ENCODE results near the gene GRIP2.

GRIP2 gene

GRCh38 chr3:14463330-14464140, 76.6 kb downstream of the GRIP2 start:
- DNase-seq: no peak

GRCh38 chr3:14462738-14463137, 77.4 kb downstream of the GRIP2 start:
- no peak for DNase-seq

DNA sequence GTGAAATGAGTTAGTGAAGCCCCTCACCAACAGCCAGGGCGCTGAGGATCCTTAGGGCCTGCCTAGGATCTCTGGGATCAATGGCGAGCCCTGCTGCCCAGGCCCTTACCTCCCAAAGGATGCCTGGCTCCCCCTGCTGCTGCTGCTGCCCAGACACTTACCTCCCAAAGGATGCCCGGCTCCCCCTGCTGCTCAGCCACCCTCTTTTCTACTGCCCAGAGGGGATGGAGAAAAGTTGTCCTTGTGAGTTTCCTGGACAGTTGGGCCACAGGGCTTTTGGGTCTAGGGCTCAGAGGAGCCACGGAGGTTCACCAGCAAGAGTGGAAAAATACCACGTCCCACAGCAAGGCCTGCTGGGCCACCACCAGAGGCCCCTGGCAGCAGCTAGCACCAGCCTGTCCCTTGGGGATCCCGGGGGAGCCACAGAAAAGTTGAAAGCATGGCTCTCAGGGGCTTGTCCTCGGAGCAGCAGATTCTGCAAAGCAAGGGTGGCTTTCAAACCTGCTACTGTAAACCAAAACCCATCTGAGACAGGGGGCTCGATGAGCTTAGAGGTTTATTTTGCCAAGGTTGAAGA, 78.3 kb downstream of the GRIP2 start:
- peak; percentile 64 for DNase-seq

DNA sequence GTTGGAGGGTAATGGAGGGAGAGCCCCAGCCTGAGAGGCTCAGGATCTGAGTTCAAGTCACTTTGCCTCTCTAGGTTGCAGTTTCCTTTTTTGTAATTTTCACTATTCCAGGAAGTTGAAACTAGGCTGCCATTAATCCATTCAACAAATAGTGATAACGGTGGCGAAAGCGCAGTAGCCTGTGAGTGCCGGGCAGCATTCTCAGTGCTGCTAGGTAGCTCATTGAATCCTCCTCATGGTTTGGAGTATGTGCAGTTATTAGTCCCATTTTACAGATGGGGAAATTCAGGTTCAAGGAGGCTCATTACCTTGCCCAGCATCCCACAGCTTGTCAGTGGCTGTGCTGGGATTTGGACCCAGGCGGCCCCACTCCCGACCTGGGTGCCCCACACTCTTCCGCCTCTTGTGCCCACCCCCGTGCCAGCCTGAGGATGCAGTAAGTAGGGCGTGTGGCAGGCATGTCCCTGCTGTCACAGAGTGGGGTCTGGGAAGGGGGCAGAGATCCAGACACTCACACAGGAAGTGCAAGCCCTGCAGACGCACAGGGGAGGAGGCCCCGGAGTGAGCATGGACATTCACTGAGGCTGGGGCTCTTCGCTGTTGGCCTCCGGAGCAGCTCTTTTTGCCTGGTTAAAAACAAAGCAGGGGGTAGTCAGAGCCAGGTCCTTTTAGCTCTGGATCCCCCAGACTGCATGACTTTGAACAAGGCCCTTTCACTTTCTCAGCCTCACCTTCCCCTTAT, 79.0 kb downstream of the GRIP2 start:
- DNase-seq: no peak

- peak; percentile 93 for DNase-seq
These were observed 79.7 kb downstream of the GRIP2 start for GRCh38 chr3:14460342-14461005.

DNA sequence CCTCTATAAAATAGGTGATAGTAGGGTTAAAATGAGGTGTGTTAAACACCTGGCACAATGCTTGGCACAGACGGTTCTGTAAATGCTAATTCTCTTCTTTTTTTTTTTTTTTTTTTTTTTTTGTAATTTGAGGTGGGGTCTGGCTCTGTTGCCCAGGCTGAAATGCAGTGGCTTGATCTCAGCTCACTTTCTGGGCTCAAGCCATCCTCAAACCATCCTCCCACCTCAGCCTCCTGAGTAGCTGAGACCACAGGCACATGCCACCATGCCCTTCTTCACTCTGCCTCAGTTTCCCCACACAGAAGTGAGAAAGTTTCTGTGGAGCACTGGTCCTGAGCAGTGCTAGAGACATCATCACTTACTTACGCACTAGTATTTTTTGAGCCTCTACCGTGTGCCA, 80.4 kb downstream of the GRIP2 start:
- no peak for DNase-seq

- DNase-seq: no peak
These were observed 80.8 kb downstream of the GRIP2 start for GRCh38 chr3:14459384-14459783.

DNA sequence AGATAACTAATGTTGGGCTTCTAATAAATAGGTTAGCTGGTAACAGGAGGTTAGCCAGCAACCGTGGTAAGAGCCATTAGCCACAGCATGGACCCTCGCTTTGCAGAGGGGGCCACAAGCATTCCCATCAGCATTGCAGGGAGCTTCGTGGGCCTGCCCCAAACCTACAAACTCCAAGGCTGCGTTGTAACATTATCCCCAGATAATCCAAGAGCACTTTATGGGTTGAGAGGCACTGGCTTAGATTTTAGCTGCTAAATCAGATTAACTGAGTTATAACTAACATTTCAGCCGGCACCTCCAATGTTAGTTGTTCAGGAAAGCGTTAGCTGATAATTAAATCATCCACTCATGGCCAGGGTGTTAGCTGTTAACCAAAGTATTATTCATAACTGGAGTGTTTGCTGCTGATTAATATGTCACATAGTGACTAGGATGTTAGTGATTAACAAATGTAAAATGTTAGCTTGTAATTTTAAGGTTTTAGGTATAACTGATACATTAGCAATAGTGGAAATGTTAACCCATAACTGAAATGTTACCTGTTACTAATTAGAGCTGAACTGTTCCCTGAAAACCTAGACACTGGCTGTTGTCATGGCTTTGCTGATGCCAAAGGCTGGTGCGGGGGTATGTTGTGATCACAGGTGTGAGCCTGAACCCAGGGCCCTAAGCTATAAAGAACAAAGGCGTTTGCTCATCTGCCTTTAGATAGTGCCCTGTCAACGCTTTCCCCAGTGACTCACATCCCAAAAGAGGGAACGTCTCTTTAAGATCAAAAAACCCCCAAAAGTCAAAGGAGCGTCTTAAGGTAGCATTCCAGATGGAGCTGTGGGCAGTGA, 81.5 kb downstream of the GRIP2 start:
- DNase-seq: no peak

- no peak for DNase-seq
These were observed 82.1 kb downstream of the GRIP2 start for GRCh38 chr3:14457999-14458398.

DNA sequence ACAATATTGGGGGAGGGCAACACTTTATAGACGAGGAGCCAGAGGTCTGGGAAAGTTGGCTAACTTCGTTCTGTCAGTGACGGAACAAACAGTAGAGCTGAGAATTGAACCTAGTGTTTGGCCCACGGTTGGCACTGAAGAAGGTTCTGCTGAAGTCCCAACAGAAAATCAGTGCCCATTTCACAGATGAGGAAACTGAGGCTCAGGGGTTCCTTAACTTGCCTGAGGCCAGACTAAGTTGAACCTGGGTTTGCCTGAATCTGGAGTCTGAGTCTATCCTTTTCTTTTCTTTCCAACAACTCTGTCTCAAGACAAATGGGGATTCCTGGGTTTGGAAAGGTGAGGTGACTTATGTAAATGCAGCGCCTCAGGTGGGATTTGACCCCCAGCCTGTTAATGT, 82.7 kb downstream of the GRIP2 start:
- no peak for DNase-seq

GRCh38 chr3:14456794-14457193, 83.3 kb downstream of the GRIP2 start:
- no peak for DNase-seq

- no peak for DNase-seq
These were observed 84.4 kb downstream of the GRIP2 start for GRCh38 chr3:14455571-14456317.

GRCh38 chr3:14454639-14455310, 85.4 kb downstream of the GRIP2 start:
- DNase-seq: no peak

DNA sequence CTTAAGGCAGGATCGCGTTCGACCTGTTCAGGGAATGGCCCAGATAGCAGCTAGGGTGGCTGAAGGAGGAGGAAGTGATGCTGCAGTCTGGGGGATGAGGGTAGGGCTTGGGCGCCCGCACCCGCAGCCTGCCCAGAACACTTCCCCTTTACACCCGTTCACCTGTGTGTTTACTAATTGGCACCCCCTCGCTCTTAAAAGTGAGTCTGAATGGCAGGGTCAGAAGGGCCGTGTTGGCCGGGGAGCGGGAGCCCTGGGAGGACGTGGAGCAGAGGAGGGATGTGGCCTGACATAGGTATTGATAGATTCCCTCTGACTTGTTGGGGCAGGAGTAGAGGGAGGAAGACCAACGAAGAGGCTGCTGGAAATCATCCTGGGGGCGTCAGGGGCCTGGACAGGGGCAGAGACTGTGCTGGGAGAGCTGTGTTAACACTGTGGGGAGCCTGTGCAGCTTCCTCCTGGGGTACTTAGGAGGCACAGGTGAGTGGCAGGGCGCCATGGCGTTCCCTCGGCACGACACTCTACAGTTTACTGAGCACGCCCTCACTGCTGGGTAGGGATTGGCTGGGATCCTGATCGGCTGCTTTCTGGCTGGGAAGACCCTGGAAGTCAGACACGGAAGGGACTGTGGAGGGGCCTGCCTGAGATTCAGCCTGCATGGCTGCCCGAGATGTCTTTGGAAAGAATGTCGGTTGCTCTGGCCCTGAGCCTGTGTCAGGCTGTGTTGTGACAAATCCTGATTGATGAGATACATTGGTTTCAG, 86.1 kb downstream of the GRIP2 start:
- DNase-seq: no peak

DNA sequence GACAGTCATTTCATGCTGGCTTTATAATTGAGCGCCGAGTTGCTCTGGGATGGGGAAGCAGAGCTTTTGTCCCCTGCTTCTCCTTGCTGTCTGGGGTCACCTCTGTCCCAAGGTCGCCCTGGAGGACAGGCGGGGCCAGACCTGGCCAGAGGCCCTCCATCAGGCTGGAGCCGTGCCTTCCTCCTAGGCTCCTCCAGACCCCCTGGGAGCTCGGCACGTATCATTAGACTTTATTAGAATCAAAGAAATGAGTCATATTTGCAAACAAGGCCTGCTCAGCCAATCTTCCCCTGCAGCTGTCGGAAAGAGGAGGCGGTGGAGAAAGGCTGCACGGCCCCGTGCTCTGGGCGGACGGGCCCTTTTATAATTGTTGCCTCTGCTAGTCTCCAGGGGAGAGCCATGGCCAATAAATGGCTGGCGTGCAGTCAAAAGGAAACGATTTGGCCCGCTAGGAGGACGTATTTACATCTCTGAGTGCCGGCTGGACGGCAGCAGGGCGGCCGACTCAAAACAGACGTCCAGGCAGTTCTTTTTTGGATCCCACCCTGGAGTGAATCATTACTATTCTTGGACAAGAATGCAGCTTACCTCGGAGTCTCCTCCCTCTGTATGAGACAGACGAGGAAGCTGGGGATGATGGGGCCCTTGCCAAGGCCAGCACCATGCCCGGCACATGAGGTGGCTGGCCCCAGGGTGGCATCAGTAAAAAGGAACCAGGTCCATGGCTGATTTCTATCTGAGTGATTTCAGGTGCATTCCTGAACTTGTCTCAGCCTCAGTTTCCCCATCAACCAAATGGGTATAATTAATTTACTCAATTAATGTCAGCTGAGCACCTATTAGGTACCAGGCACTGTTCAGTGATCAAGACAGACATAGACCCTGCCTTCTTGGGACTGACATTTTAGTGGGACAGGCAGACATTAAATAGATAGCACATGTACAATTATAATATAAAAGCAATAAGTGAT, 87.1 kb downstream of the GRIP2 start:
- DNase-seq: peak; percentile 97

- peak; percentile 96 for DNase-seq
These were observed 88.0 kb downstream of the GRIP2 start for GRCh38 chr3:14451844-14452739.

DNA sequence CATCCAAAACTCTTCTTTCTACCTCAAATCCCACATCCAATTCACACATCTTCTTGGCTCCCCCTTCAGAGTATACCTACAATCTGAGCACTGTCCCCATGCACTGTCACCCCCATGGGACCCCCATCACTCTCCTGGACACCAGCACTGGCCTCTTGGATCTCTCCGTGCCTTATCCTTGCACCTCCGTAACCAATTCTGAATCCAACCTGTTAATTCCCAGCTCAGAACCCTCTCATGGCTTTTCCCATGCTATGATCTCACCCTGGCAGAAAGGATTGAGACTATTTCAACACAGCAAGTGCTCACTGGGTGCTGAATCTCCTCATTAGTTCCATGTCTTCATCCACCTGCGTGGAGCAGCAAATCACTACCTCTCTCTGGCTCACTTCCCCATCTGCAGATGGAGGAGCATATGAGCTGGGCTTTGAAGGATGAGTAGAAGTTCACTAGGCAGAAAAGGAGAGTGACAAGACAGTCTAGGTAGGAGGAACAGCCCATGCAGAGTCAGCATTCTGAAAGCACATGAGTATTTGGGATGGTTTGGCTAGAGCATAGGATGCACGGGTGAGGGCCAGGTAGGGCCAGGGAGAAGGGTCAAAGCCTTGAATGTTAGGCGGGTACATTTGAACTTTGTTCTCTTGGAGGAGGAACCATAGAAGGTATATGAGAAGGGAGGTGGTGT, 89.1 kb downstream of the GRIP2 start:
- no peak for DNase-seq
